Kidney epithelial cell (primary cell): ENCODE measurements around the gene PSD. TPM values are rescaled to one million over a fixed set of nuclear protein-coding genes. Genes with fewer than 3 reads are reported as not detected.
"Not testable (repeated sequence)": the region's sequence is repeated elsewhere in the genome, so short reads cannot be mapped to it uniquely, and the experiment has no call there.

ENCODE experiments used
- DNase-seq: peaks from one replicate; pipeline ENCODE4 v3.0.0-alpha.2; 2010; ENCODE audit warnings: low read depth
- H3K27me3 ChIP-seq: 2 replicates; pipeline ENCODE4 v1.6.0; 2011; ENCODE audit warnings: low read length; ENCODE audit not compliant: control insufficient read depth, insufficient read depth
- H3K36me3 ChIP-seq: 2 replicates; pipeline ENCODE4 v1.5.1; 2011; ENCODE audit warnings: low read length; ENCODE audit not compliant: control insufficient read depth, insufficient read depth
- H3K4me3 ChIP-seq: 2 replicates; pipeline ENCODE4 v1.5.1; 2011; ENCODE audit warnings: low read depth, mild to moderate bottlenecking, control low read depth, low read length
- total RNA-seq: library from RNA; depleted of rRNA; stranded (reverse); fragments of >200 nt; gene quantifications from 2 replicates; pipeline ENCODE4 v1.2.3, GENCODE V29; 2015
- TF ChIP-seq, protein P1 (sequence below): IDR thresholded peaks from 2 replicates; pipeline ENCODE4 v1.5.1; 2011; ENCODE audit warnings: mild to moderate bottlenecking, moderate library complexity, low read length, control low read depth, inconsistent platforms; ENCODE audit not compliant: insufficient read depth, poor library complexity, severe bottlenecking

The PSD gene
- total RNA-seq, 1 donor from 2014 or later = 2.0 TPM

DNA sequence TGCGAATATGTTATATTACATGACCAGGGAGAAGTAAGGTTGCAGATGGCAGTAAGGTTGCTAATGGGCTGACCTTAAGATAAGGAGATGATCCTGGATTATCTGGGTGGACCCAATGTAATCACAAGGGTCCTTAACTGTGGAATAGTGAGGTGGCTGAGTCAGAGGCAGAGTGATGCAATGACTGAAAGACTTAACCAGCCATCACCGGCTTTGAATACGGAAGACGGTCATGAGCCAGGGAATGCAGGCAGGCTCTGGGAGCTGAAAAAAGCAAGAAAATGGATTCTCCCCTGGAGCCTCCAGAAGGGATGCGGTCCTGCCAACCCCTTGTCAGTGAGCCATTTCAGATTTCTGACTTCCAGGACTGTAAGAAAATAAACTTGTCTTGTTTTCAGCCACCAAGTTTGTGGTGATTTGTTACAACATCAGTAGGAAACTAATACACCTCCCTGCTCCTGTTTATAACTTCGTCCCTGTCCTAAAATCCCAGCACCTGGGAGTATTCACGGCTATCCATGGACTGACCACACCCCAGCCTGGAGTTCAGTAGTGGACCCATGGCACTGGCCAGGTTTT lies 37.4 kb upstream of the PSD start:
- DNase-seq = peak; percentile 68
- TF ChIP-seq, protein P1, sequence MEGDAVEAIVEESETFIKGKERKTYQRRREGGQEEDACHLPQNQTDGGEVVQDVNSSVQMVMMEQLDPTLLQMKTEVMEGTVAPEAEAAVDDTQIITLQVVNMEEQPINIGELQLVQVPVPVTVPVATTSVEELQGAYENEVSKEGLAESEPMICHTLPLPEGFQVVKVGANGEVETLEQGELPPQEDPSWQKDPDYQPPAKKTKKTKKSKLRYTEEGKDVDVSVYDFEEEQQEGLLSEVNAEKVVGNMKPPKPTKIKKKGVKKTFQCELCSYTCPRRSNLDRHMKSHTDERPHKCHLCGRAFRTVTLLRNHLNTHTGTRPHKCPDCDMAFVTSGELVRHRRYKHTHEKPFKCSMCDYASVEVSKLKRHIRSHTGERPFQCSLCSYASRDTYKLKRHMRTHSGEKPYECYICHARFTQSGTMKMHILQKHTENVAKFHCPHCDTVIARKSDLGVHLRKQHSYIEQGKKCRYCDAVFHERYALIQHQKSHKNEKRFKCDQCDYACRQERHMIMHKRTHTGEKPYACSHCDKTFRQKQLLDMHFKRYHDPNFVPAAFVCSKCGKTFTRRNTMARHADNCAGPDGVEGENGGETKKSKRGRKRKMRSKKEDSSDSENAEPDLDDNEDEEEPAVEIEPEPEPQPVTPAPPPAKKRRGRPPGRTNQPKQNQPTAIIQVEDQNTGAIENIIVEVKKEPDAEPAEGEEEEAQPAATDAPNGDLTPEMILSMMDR = no peak
- peaks cover 1% of the 10 kb centered on the region for H3K36me3 ChIP-seq

GRCh38 chr10:102454662-102455487 lies 36.3 kb upstream of the PSD start:
- not testable (repeated sequence) for DNase-seq, H3K27me3 ChIP-seq, H3K4me3 ChIP-seq, H3K36me3 ChIP-seq

More for the DNA sequence above, 37.4 kb upstream of the PSD start:
- Histone ChIP-seq H3K27me3 (no peaks in the 10 kb centered on the region), H3K4me3 (no peak overlapping the region)

GRCh38 chr10:102453502-102453901 lies 34.9 kb upstream of the PSD start:
- TF ChIP-seq, protein P1 = no peak
- no peak overlapping the region for H3K4me3 ChIP-seq
- peaks cover 1% of the 10 kb centered on the region for H3K36me3 ChIP-seq
- no peak for DNase-seq
- no peaks in the 10 kb centered on the region for H3K27me3 ChIP-seq

GRCh38 chr10:102452672-102453340 lies 34.2 kb upstream of the PSD start:
- H3K4me3 ChIP-seq = no peak overlapping the region
- TF ChIP-seq, protein P1 = no peak
- H3K27me3 ChIP-seq = no peaks in the 10 kb centered on the region
- DNase-seq = no peak
- peaks cover 1% of the 10 kb centered on the region for H3K36me3 ChIP-seq

DNA sequence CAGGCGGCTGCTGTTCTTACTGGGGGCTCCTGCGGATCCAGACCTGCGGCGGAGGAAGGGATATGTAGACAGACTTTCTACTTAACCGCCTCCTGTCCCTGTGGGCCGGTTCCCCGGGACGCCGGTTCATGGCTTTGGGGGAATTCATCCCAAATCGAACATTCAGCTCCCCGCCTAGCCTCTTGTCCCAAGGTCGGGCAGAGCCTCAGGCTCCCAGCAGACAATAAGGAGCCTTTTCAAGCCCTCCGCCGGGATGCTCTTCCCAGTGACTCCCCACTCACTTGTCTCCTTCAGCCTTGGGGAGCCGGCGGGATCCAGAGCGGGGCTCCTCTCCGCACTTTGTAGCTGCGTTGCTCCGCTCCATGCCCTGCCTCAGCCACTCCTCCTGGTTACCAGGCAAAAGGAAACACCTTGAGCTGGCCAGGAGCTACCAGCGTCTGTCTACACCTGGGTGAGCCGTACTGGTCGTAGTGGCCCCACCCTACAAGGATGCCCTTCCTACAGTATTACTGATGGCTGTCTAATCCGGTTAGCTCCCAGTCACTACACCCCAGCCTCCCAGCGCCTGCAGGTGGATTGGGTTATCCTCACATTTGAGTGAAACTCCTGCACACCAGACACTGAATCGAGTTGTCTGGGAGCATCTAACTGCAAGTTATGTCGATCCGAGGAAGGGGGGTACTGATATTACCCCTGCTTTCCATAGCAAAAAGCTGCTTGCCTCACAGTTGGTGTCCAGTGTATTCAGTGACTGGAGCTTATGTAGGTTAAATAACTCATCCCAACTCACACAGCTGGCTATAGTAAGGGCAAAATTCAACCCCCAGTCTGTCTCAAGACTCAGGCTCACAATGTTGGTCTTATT lies 32.8 kb upstream of the PSD start, which contains the start of gene C10orf95:
TSS of gene C10orf95 (minus strand) at position 439 of the 865 bp plus-strand sequence. CDS start 450 bp downstream, outside the sequence.
- Histone ChIP-seq H3K27me3 (no peaks in the 10 kb centered on the region), H3K4me3 (peak within 1 kb of the TSS; percentile 51), H3K36me3 (peaks cover 1% of the 10 kb centered on the region)
- no peak for DNase-seq
- TF ChIP-seq, protein P1 = no peak
